Urothelium cell line (cell line): ENCODE results near the gene SRGAP3.

Experiments used
- DNase-seq: peaks from one replicate; pipeline ENCODE4 v3.0.0; 2011; ENCODE audit warnings: low spot score, mixed read lengths
- FAIRE-seq: peaks from 2 replicates; lab custom pipeline; 2011; peaks lifted over from hg19 to GRCh38; lab: Jason Lieb, UNC

The SRGAP3 gene

GRCh38 chr3:9204253-9204992 lies 45.0 kb downstream of the SRGAP3 start:
- FAIRE-seq (no peak), DNase-seq (no peak)

- DNase-seq: no peak
- no peak for FAIRE-seq
Measured at GRCh38 chr3:9203317-9203716, 46.1 kb downstream of the SRGAP3 start.

- FAIRE-seq: no peak
- no peak for DNase-seq
Measured at GRCh38 chr3:9202546-9202945, 46.9 kb downstream of the SRGAP3 start.

GRCh38 chr3:9201955-9202354 lies 47.5 kb downstream of the SRGAP3 start:
- FAIRE-seq (no peak), DNase-seq (no peak)

- FAIRE-seq: no peak
- DNase-seq: no peak
Measured at GRCh38 chr3:9201266-9201665, 48.2 kb downstream of the SRGAP3 start.

- FAIRE-seq: no peak
Measured at GRCh38 chr3:9199775-9200174, 49.7 kb downstream of the SRGAP3 start.

GRCh38 chr3:9198899-9199335 lies 50.5 kb downstream of the SRGAP3 start:
- DNase-seq (no peak), FAIRE-seq (no peak)

More at GRCh38 chr3:9199775-9200174, 49.7 kb downstream of the SRGAP3 start:
- DNase-seq: no peak

GRCh38 chr3:9198261-9198660 lies 51.2 kb downstream of the SRGAP3 start:
- DNase-seq: no peak
- FAIRE-seq: no peak

GRCh38 chr3:9196020-9196419 lies 53.4 kb downstream of the SRGAP3 start:
- no peak for DNase-seq
- no peak for FAIRE-seq

- no peak for FAIRE-seq
- DNase-seq: no peak
Measured at GRCh38 chr3:9195390-9195789, 54.1 kb downstream of the SRGAP3 start.

GRCh38 chr3:9194509-9195184 lies 54.8 kb downstream of the SRGAP3 start:
- FAIRE-seq (no peak), DNase-seq (no peak)

GRCh38 chr3:9193633-9194195 lies 55.7 kb downstream of the SRGAP3 start:
- FAIRE-seq: no peak
- no peak for DNase-seq

- FAIRE-seq (no peak), DNase-seq (no peak)
Measured at GRCh38 chr3:9193211-9193610, 56.2 kb downstream of the SRGAP3 start.

GRCh38 chr3:9192248-9193025 lies 57.0 kb downstream of the SRGAP3 start:
- FAIRE-seq (no peak), DNase-seq (no peak)

GRCh38 chr3:9190276-9190675 lies 59.2 kb downstream of the SRGAP3 start:
- FAIRE-seq (no peak), DNase-seq (no peak)

GRCh38 chr3:9188583-9188982 lies 60.9 kb downstream of the SRGAP3 start:
- DNase-seq (no peak), FAIRE-seq (no peak)

- no peak for DNase-seq
Measured at GRCh38 chr3:9185701-9186100, 63.7 kb downstream of the SRGAP3 start.

GRCh38 chr3:9185046-9185445 lies 64.4 kb downstream of the SRGAP3 start:
- DNase-seq (no peak), FAIRE-seq (no peak)

More at GRCh38 chr3:9185701-9186100, 63.7 kb downstream of the SRGAP3 start:
- no peak for FAIRE-seq

- DNase-seq (no peak), FAIRE-seq (no peak)
Measured at GRCh38 chr3:9184461-9184835, 65.0 kb downstream of the SRGAP3 start.

- FAIRE-seq (no peak), DNase-seq (no peak)
Measured at GRCh38 chr3:9183811-9184460, 65.5 kb downstream of the SRGAP3 start.

GRCh38 chr3:9183011-9183410 lies 66.4 kb downstream of the SRGAP3 start:
- DNase-seq (no peak), FAIRE-seq (no peak)
